Kidney (tissue), 14 donors: ENCODE data around the gene SKIC2. TPM values are rescaled to one million over a fixed set of nuclear protein-coding genes. Genes with fewer than 3 reads are reported as not detected.

ENCODE experiments used
- DNase-seq, 5 donors: peaks; one replicate each; pipeline ENCODE4 v3.0.0-alpha.2; 2013 to 2020
- FAIRE-seq: peaks from 2 replicates; lab custom pipeline; 2012; peaks lifted over from hg19 to GRCh38; lab: Jason Lieb, UNC
- H3K27ac ChIP-seq, 2 donors: one replicate each; pipeline ENCODE4 v1.7.0; 2013; ENCODE audit warnings: low read depth in 2 of 2, low read length in 2 of 2, inconsistent platforms in 1 of 2
- H3K27me3 ChIP-seq: one replicate; pipeline ENCODE4 v1.7.1; 2013; ENCODE audit warnings: low read length, inconsistent platforms; ENCODE audit not compliant: control insufficient read depth, insufficient read depth
- H3K36me3 ChIP-seq, 3 donors: one replicate each; pipeline versions ENCODE4 v1.7.0 to v1.7.1; 2013; ENCODE audit warnings: low read length in 3 of 3, control low read depth in 1 of 3, inconsistent platforms in 1 of 3; ENCODE audit not compliant: insufficient read depth in 3 of 3, control insufficient read depth in 2 of 3
- H3K4me1 ChIP-seq, 3 donors: one replicate each; pipeline versions ENCODE4 v1.7.0 to v1.7.1; 2013; ENCODE audit warnings: low read length in 3 of 3, inconsistent platforms in 1 of 3, low read depth in 1 of 3; ENCODE audit not compliant: control insufficient read depth in 2 of 3, insufficient read depth in 2 of 3
- H3K4me3 ChIP-seq, 3 donors: one replicate each; pipeline versions ENCODE4 v1.7.0 to v1.8.1; 2013; ENCODE audit warnings: low read length in 3 of 3, control low read depth in 1 of 3, inconsistent platforms in 1 of 3
- H3K9ac ChIP-seq, 3 donors: one replicate each; pipeline versions ENCODE4 v1.7.0 to v1.7.1; 2013; ENCODE audit warnings: low read length in 3 of 3, control low read depth in 1 of 3, inconsistent platforms in 1 of 3
- H3K9me3 ChIP-seq, 3 donors: one replicate each; pipeline versions ENCODE4 v1.7.0 to v1.7.1; 2013; ENCODE audit warnings: low read length in 3 of 3, control low read depth in 1 of 3, inconsistent platforms in 1 of 3; ENCODE audit not compliant: control insufficient read depth in 2 of 3, insufficient read depth in 1 of 3
- CTCF ChIP-seq: IDR thresholded peaks from 3 replicates; pipeline ENCODE4 v1.5.1; 2012; ENCODE audit warnings: mild to moderate bottlenecking, moderate library complexity, borderline replicate concordance; ENCODE audit not compliant: insufficient read depth; ENCODE audit errors: extremely low read depth
- intact Hi-C: fragments of 100-400 bp; cut with DNase I; formaldehyde crosslinking; loops from one replicate; pipeline ENCODE4 v1.11.1; 2022
- polyA plus RNA-seq: library from polyadenylated mRNA; stranded (reverse); fragments of 350-450 nt; fragmentation: Illumina TruSeq; extraction: RNeasy Lipid Tissue Mini Kit (QIAGEN cat#74804); gene quantifications from one replicate; pipeline ENCODE4 v1.2.3, GENCODE V29; 2014; ENCODE audit warnings: low read depth, low replicate concordance; ENCODE audit not compliant: insufficient read depth
- total RNA-seq: library from RNA; stranded (reverse); fragmentation: NEBNext Ultra II Directional; extraction: Animal tissue kit (Norgen Biotek cat#: 25700); gene quantifications from one replicate; pipeline ENCODE4 v1.2.1, GENCODE V29; 2021
- donor health status: control.
- donor health status: control.
- donor health status: control.
- donor health status: control.
- donor health status: control.
- donor health status: DM: yes; HTN: yes; CAD: no.
- donor health status: Normal renal cell carcinoma (clear cell type).

SKIC2 gene
- total and polyA plus RNA-seq, 2 donors from 2014 or later = 55.0 to 67.8 TPM

GRCh38 chr6:31935823-31936222 lies 23.2 kb upstream of the SKIC2 start:
- intact Hi-C loops = no loop called here
- no peak for FAIRE-seq
- TF ChIP-seq CTCF = no peak

GRCh38 chr6:31940256-31940664 lies 18.7 kb upstream of the SKIC2 start:
- no peak for DNase-seq
- intact Hi-C loops = no loop called here
- no peak for TF ChIP-seq CTCF
- H3K4me1 ChIP-seq = peaks cover 0 to 2% (median 0%) of the 10 kb centered on the region in 3 donors
- H3K4me3 ChIP-seq = no peak overlapping the region
- H3K9me3 ChIP-seq = no peaks in the 10 kb centered on the region
- no peak overlapping the region for H3K27ac ChIP-seq
- H3K9ac ChIP-seq = no peak overlapping the region
- FAIRE-seq = no peak
- no peaks in the 10 kb centered on the region for H3K27me3 ChIP-seq
- H3K36me3 ChIP-seq = no peaks in the 10 kb centered on the region

More at GRCh38 chr6:31935823-31936222, 23.2 kb upstream of the SKIC2 start:
- Histone ChIP-seq H3K4me1 (no peaks in the 10 kb centered on the region), H3K4me3 (no peak overlapping the region), H3K27ac (no peak overlapping the region), H3K27me3 (no peaks in the 10 kb centered on the region), H3K36me3 (no peaks in the 10 kb centered on the region), H3K9me3 (no peaks in the 10 kb centered on the region), H3K9ac (no peak overlapping the region)
- no peak for DNase-seq

GRCh38 chr6:31943742-31944141 lies 15.2 kb upstream of the SKIC2 start:
- Histone ChIP-seq H3K4me3 (no peak overlapping the region), H3K9ac (no peak overlapping the region), H3K27me3 (no peaks in the 10 kb centered on the region), H3K9me3 (no peaks in the 10 kb centered on the region), H3K27ac (no peak overlapping the region), H3K36me3 (no peaks in the 10 kb centered on the region), H3K4me1 (peaks cover 0 to 6% (median 0%) of the 10 kb centered on the region in 3 donors)
- TF ChIP-seq CTCF = no peak
- intact Hi-C loops = no loop called here
- no peak for DNase-seq
- FAIRE-seq = no peak

GRCh38 chr6:31945154-31945506 lies 13.8 kb upstream of the SKIC2 start:
- H3K9ac ChIP-seq = peak overlapping the region in 1 of 3 donors; percentile 23

More at GRCh38 chr6:31945154-31945506, 13.8 kb upstream of the SKIC2 start:
- H3K4me3 ChIP-seq = peak overlapping the region in 1 of 3 donors; percentile 29
- H3K4me1 ChIP-seq = peaks cover 0 to 6% (median 0%) of the 10 kb centered on the region in 3 donors
- no peaks in the 10 kb centered on the region for H3K9me3 ChIP-seq
- FAIRE-seq = no peak
- intact Hi-C loops = no loop called here
- TF ChIP-seq CTCF = no peak
- H3K27me3 ChIP-seq = no peaks in the 10 kb centered on the region
- no peaks in the 10 kb centered on the region for H3K36me3 ChIP-seq
- no peak for DNase-seq
- H3K27ac ChIP-seq = peak overlapping the region; percentile 69 to 78
